Measurements from ENCODE around the gene KIFBP.

KIFBP gene

GRCh38 chr10:69056536-69057260 is 68.1 kb downstream of the KIFBP start:
- Mint-ChIP-seq H3K4me3 (no peak overlapping the region), H3K27ac (no peak overlapping the region), H3K4me1 (peaks cover 26% of the 10 kb centered on the region), H3K27me3 (ENCODE audit: low read depth, poor library complexity) (peaks cover 11% of the 10 kb centered on the region), H3K9me3 (no peaks in the 10 kb centered on the region), H3K36me3 (ENCODE audit: low read depth) (no peaks in the 10 kb centered on the region)
- DNase-seq: no peak
- TF ChIP-seq, protein P1, sequence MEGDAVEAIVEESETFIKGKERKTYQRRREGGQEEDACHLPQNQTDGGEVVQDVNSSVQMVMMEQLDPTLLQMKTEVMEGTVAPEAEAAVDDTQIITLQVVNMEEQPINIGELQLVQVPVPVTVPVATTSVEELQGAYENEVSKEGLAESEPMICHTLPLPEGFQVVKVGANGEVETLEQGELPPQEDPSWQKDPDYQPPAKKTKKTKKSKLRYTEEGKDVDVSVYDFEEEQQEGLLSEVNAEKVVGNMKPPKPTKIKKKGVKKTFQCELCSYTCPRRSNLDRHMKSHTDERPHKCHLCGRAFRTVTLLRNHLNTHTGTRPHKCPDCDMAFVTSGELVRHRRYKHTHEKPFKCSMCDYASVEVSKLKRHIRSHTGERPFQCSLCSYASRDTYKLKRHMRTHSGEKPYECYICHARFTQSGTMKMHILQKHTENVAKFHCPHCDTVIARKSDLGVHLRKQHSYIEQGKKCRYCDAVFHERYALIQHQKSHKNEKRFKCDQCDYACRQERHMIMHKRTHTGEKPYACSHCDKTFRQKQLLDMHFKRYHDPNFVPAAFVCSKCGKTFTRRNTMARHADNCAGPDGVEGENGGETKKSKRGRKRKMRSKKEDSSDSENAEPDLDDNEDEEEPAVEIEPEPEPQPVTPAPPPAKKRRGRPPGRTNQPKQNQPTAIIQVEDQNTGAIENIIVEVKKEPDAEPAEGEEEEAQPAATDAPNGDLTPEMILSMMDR (IDR thresholded peaks at IDR 0.05): no peak

GRCh38 chr10:69057261-69057950 is 68.8 kb downstream of the KIFBP start:
- no peaks in the 10 kb centered on the region for H3K36me3 Mint-ChIP-seq (ENCODE audit: low read depth)
- H3K27ac Mint-ChIP-seq: peak overlapping the region; percentile 15
- H3K4me3 Mint-ChIP-seq: no peak overlapping the region
- peaks cover 26% of the 10 kb centered on the region for H3K4me1 Mint-ChIP-seq
- H3K27me3 Mint-ChIP-seq (ENCODE audit: low read depth, poor library complexity): peaks cover 16% of the 10 kb centered on the region
- H3K9me3 Mint-ChIP-seq: no peaks in the 10 kb centered on the region
- TF ChIP-seq, protein P1 (IDR thresholded peaks at IDR 0.05): no peak
- no peak for DNase-seq

DNA sequence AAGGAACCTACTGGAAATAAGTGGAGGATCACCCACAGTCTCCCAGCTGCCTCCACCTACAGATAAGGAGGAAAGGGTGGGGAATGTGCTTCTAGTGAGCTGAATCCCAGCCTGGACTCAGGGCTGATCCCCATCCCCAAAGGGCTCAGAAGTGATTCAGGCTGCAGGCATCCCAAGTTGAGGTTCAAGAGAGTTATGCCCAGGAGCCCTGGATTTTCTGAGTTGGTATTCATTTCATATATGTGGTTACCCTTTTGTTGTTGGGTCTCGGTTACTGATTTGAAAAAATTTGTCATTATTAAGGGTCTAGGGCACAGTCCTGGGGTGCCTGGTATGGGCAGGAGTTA is 69.3 kb downstream of the KIFBP start:
- H3K27me3 Mint-ChIP-seq (ENCODE audit: low read depth, poor library complexity): peaks cover 21% of the 10 kb centered on the region
- no peak for DNase-seq
- TF ChIP-seq, protein P1 (IDR thresholded peaks at IDR 0.05): no peak
- H3K27ac Mint-ChIP-seq: no peak overlapping the region
- H3K9me3 Mint-ChIP-seq: no peaks in the 10 kb centered on the region
- H3K4me1 Mint-ChIP-seq: peaks cover 26% of the 10 kb centered on the region
- H3K4me3 Mint-ChIP-seq: no peak overlapping the region
- no peaks in the 10 kb centered on the region for H3K36me3 Mint-ChIP-seq (ENCODE audit: low read depth)

DNA sequence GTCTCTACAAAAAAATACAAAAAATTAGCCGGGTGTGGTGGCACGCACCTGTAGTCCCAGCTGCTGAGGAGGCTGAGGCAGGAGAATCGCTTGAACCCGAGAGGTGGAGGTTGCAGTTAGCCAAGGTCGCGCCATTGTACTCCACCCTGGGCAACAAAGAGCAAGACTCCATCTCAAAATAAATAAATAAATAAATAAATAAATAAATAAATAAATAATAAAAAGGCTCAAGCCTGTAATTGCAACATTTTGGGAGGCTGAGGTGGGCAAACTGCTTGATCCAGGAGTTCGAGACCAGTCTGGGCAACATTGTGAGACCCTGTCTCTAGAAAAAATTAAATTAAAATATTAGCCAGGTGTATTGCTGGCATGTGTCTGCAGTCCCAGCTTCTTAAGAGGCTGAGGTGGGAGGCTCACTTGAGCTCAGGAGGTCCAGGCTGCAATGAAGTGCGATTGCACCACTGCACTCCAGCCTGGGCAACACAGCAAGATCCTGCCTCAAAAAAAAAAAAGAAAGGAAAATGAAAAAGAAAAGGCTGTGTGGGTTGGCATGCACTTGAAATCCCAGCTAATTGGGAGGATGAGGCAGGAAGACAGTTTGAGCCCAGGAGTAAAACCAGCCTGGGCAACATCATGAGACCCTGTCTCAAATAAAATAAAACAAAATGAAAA is 71.7 kb downstream of the KIFBP start:
- H3K27me3 Mint-ChIP-seq (ENCODE audit: low read depth, poor library complexity): peaks cover 30% of the 10 kb centered on the region
- DNase-seq: no peak
- H3K9me3 Mint-ChIP-seq: no peaks in the 10 kb centered on the region
- no peak overlapping the region for H3K4me3 Mint-ChIP-seq
- H3K4me1 Mint-ChIP-seq: peaks cover 26% of the 10 kb centered on the region
- H3K36me3 Mint-ChIP-seq (ENCODE audit: low read depth): no peaks in the 10 kb centered on the region
- TF ChIP-seq, protein P1 (IDR thresholded peaks at IDR 0.05): no peak
- H3K27ac Mint-ChIP-seq: no peak overlapping the region

DNA sequence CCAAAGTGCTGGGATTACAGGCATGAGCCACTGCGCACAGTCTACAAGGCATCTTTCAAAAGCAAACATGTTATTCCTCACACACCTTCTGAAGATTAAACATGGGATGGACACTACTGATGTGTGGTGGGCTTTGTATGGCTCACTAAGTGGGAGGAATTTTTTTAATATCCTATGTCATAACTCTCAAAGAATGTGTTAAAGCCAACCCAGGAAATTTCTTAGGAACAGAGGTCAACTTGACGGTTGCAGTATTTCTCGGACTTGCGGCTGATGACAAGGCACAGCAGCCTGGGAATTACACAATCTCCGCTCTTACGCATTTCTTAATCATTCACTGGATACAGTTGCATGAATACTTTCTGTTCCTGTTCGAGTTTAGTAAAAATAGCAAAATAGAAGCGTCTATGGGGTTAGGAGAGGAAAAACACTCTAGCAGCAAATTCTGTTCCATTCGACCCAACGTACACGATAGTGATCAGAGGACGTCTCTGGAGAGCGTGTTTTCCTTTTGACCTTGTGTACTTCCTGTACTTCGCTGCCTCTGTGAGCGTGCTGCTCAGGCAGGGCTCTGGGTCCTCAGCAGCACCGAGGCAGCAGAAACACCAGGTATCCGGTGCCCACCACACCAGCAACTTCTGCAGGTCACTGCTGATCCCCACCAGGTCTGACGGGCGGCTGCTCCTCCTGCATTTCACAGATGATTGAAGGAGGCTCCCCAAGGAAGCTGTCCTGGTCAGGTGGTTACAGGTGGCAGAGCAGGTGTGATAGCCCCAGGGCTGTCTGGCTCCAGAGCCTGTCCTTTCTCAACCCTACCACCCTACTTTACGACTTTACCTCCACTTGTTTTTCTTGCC is 72.9 kb downstream of the KIFBP start:
- Mint-ChIP-seq H3K9me3 (no peaks in the 10 kb centered on the region), H3K4me3 (no peak overlapping the region), H3K4me1 (peaks cover 17% of the 10 kb centered on the region), H3K27me3 (ENCODE audit: low read depth, poor library complexity) (peaks cover 31% of the 10 kb centered on the region), H3K27ac (no peak overlapping the region), H3K36me3 (ENCODE audit: low read depth) (no peaks in the 10 kb centered on the region)
- TF ChIP-seq, protein P1 (IDR thresholded peaks at IDR 0.05): no peak
- no peak for DNase-seq

All from nephron progenitor cell (in vitro differentiated cells).